Measurements from ENCODE around the gene NCAPH2.

NCAPH2 gene

GRCh38 chr22:50474710-50475651, 33.0 kb upstream of the NCAPH2 start, which contains the start of gene SBF1 (continued):
- peak; percentile 50; the same call in 1 of the 2 replicates for TF ChIP-seq ZBTB10 (tag by site-specific recombination; IDR thresholded peaks at IDR 0.05)
- no peak for TF ChIP-seq ZNF677 (tag by site-specific recombination; IDR thresholded peaks at IDR 0.05)
- TF ChIP-seq TCF7L2 (IDR thresholded peaks at IDR 0.05; ENCODE audit: borderline replicate concordance, low read depth, low read length) = no peak
- TF ChIP-seq PRDM6 (tag by site-specific recombination; IDR thresholded peaks at IDR 0.05) = no peak
- TF ChIP-seq OVOL3 (tag by site-specific recombination; IDR thresholded peaks at IDR 0.05) = no peak
- no peak for TF ChIP-seq ZNF19 (tag by site-specific recombination; IDR thresholded peaks at IDR 0.05; ENCODE audit: low read depth)
- TF ChIP-seq ZNF274 (IDR thresholded peaks at IDR 0.05; ENCODE audit: low read length) = no peak
- no peak for TF ChIP-seq ZNF274 (tag by site-specific recombination; IDR thresholded peaks at IDR 0.05; ENCODE audit: borderline replicate concordance)
- no peak for TF ChIP-seq TSHZ1 (tag by site-specific recombination; IDR thresholded peaks at IDR 0.05; ENCODE audit: borderline replicate concordance)
- no peak for TF ChIP-seq ZBTB6 (tag by site-specific recombination; IDR thresholded peaks at IDR 0.05)
- peak; percentile 62 for TF ChIP-seq ZBTB8A (tag by site-specific recombination; IDR thresholded peaks at IDR 0.05)
- TF ChIP-seq KLF10 (tag by site-specific recombination; IDR thresholded peaks at IDR 0.05) = peak; percentile 36; the same call in 1 of the 2 replicates
- TF ChIP-seq ZNF707 (tag by site-specific recombination; IDR thresholded peaks at IDR 0.05) = no peak
- peak; percentile 76 for TF ChIP-seq KLF9 (tag by site-specific recombination; IDR thresholded peaks at IDR 0.05; ENCODE audit: low read depth)
- TF ChIP-seq SP7 (tag by site-specific recombination; IDR thresholded peaks at IDR 0.05) = peak; percentile 32; the same call in 1 of the 2 replicates
- TF ChIP-seq KLF17 (tag by site-specific recombination; IDR thresholded peaks at IDR 0.05) = no peak
- TF ChIP-seq ZNF266 (tag by site-specific recombination; IDR thresholded peaks at IDR 0.05; ENCODE audit: low read depth) = no peak
- TF ChIP-seq ZNF16 (tag by site-specific recombination; IDR thresholded peaks at IDR 0.05; ENCODE audit: low read depth) = no peak
- peak; percentile 17; the same call in 1 of the 2 replicates for TF ChIP-seq ZXDB (tag by site-specific recombination; IDR thresholded peaks at IDR 0.05)
- TF ChIP-seq ZNF221 (tag by site-specific recombination; IDR thresholded peaks at IDR 0.05; ENCODE audit: borderline replicate concordance) = no peak
- TF ChIP-seq ZSCAN16 (tag by site-specific recombination; IDR thresholded peaks at IDR 0.05) = no peak
- peak; percentile 82 for TF ChIP-seq ZBTB20 (tag by site-specific recombination; IDR thresholded peaks at IDR 0.05)
- TF ChIP-seq ZNF398 (tag by site-specific recombination; IDR thresholded peaks at IDR 0.05) = no peak
- peak; percentile 18; the same call in 1 of the 2 replicates for TF ChIP-seq GLIS1 (tag by site-specific recombination; IDR thresholded peaks at IDR 0.05)
